ENCODE data around the gene LRRC34. TPM values are rescaled to one million over a fixed set of nuclear protein-coding genes. Genes with fewer than 3 reads are reported as not detected.

LRRC34 gene
- total RNA-seq, 2 experiments from 2014 or later, result 2.8 to 2.9 TPM

GRCh38 chr3:169758359-169758994 lies 54.2 kb downstream of the LRRC34 start:
- CTCF ChIA-PET, result interaction anchor here (0.9 kb wide), 1 partner anchor 13 kb away, joined by 3 read pairs; no protein-coding TSS in a partner anchor
- DNase-seq, result no peak
- Mint-ChIP-seq H3K4me3 (no peak overlapping the region), H3K4me1 (ENCODE audit: low read depth) (peaks cover 22% of the 10 kb centered on the region), H3K9me3 (peaks cover 2% of the 10 kb centered on the region), H3K27me3 (no peaks in the 10 kb centered on the region), H3K27ac (peak overlapping the region; percentile 42), H3K36me3 (no peaks in the 10 kb centered on the region)
- intact Hi-C loops (cut with micrococcal nuclease), result loop anchor here (2.0 kb wide), 1 partner anchor 14 kb away; the partner anchor contains the start of gene MYNN
- POLR2A ChIA-PET, result no interaction called here

GRCh38 chr3:169755488-169755887 lies 57.2 kb downstream of the LRRC34 start:
- DNase-seq, result no peak
- Mint-ChIP-seq H3K9me3 (no peaks in the 10 kb centered on the region), H3K4me3 (no peak overlapping the region), H3K36me3 (no peaks in the 10 kb centered on the region), H3K27ac (no peak overlapping the region), H3K27me3 (peaks cover 2% of the 10 kb centered on the region), H3K4me1 (ENCODE audit: low read depth) (peaks cover 16% of the 10 kb centered on the region)
- intact Hi-C loops (cut with micrococcal nuclease), result no loop called here
- ChIA-PET POLR2A (no interaction called here), CTCF (no interaction called here)

- intact Hi-C loops (cut with micrococcal nuclease), result no loop called here
- peaks cover 2% of the 10 kb centered on the region for H3K27me3 Mint-ChIP-seq
- POLR2A ChIA-PET, result no interaction called here
- H3K4me1 Mint-ChIP-seq (ENCODE audit: low read depth), result peaks cover 16% of the 10 kb centered on the region
- H3K9me3 Mint-ChIP-seq, result no peaks in the 10 kb centered on the region
- CTCF ChIA-PET, result no interaction called here
- no peaks in the 10 kb centered on the region for H3K36me3 Mint-ChIP-seq
- H3K27ac Mint-ChIP-seq, result no peak overlapping the region
- H3K4me3 Mint-ChIP-seq, result no peak overlapping the region
- DNase-seq, result no peak
Measured at GRCh38 chr3:169754711-169755110, 58.0 kb downstream of the LRRC34 start.

GRCh38 chr3:169751875-169752274 lies 60.8 kb downstream of the LRRC34 start:
- Mint-ChIP-seq H3K4me1 (ENCODE audit: low read depth) (peaks cover 9% of the 10 kb centered on the region), H3K4me3 (no peak overlapping the region), H3K9me3 (no peaks in the 10 kb centered on the region), H3K27me3 (peaks cover 13% of the 10 kb centered on the region), H3K27ac (no peak overlapping the region), H3K36me3 (no peaks in the 10 kb centered on the region)
- POLR2A ChIA-PET, result no interaction called here
- CTCF ChIA-PET, result no interaction called here
- no peak for DNase-seq
- intact Hi-C loops (cut with micrococcal nuclease), result no loop called here

- ChIA-PET POLR2A (no interaction called here), CTCF (no interaction called here)
- Mint-ChIP-seq H3K4me3 (no peak overlapping the region), H3K27me3 (peaks cover 20% of the 10 kb centered on the region), H3K36me3 (no peaks in the 10 kb centered on the region), H3K27ac (no peak overlapping the region), H3K9me3 (no peaks in the 10 kb centered on the region), H3K4me1 (ENCODE audit: low read depth) (peaks cover 7% of the 10 kb centered on the region)
- intact Hi-C loops (cut with micrococcal nuclease), result no loop called here
- DNase-seq, result no peak
Measured at GRCh38 chr3:169750665-169751064, 62.0 kb downstream of the LRRC34 start.

- no peaks in the 10 kb centered on the region for H3K9me3 Mint-ChIP-seq
- intact Hi-C loops (cut with micrococcal nuclease), result loop anchor here (10.0 kb wide), 1 partner anchor 184 kb away; no protein-coding TSS in a partner anchor
- peaks cover 20% of the 10 kb centered on the region for H3K27me3 Mint-ChIP-seq
- H3K4me1 Mint-ChIP-seq (ENCODE audit: low read depth), result peaks cover 11% of the 10 kb centered on the region
- no peak for DNase-seq
- no peak overlapping the region for H3K4me3 Mint-ChIP-seq
- H3K27ac Mint-ChIP-seq, result no peak overlapping the region
- POLR2A ChIA-PET, result no interaction called here
- H3K36me3 Mint-ChIP-seq, result no peaks in the 10 kb centered on the region
- CTCF ChIA-PET, result no interaction called here
Measured at GRCh38 chr3:169748670-169749069, 64.0 kb downstream of the LRRC34 start.

- H3K4me1 Mint-ChIP-seq (ENCODE audit: low read depth), result peaks cover 11% of the 10 kb centered on the region
- peaks cover 20% of the 10 kb centered on the region for H3K27me3 Mint-ChIP-seq
- no peaks in the 10 kb centered on the region for H3K36me3 Mint-ChIP-seq
- CTCF ChIA-PET, result no interaction called here
- H3K4me3 Mint-ChIP-seq, result no peak overlapping the region
- intact Hi-C loops (cut with micrococcal nuclease), result loop anchor here (2.0 to 10.0 kb wide), 2 partner anchors 82 to 182 kb away; no protein-coding TSS in a partner anchor
- no peaks in the 10 kb centered on the region for H3K9me3 Mint-ChIP-seq
- H3K27ac Mint-ChIP-seq, result no peak overlapping the region
- POLR2A ChIA-PET, result no interaction called here
- DNase-seq, result no peak
Measured at GRCh38 chr3:169746924-169747323, 65.8 kb downstream of the LRRC34 start.

- peaks cover 11% of the 10 kb centered on the region for H3K4me1 Mint-ChIP-seq (ENCODE audit: low read depth)
- no peak overlapping the region for H3K4me3 Mint-ChIP-seq
- no peak for DNase-seq
- peaks cover 19% of the 10 kb centered on the region for H3K27me3 Mint-ChIP-seq
- ChIA-PET CTCF (interaction anchor here (0.6 to 1.9 kb wide), 8 partner anchors 18 to 880 kb away, joined by 3 to 9 read pairs (median 3); no protein-coding TSS in a partner anchor), POLR2A (no interaction called here)
- no peaks in the 10 kb centered on the region for H3K9me3 Mint-ChIP-seq
- intact Hi-C loops (cut with micrococcal nuclease), result loop anchor here (2.0 to 10.0 kb wide), 3 partner anchors 180 to 596 kb away; no protein-coding TSS in a partner anchor
- no peaks in the 10 kb centered on the region for H3K36me3 Mint-ChIP-seq
- H3K27ac Mint-ChIP-seq, result no peak overlapping the region
Measured at GRCh38 chr3:169744366-169745054, 68.2 kb downstream of the LRRC34 start.

Other genes starting within 250 kb of the LRRC34 start
- gene MECOM, start 149.2 kb downstream of the LRRC34 start, total RNA-seq, result not detected
- 10 to 100 TPM; 11.5 to 19.2 TPM for gene TERC, start 47.8 kb downstream of the LRRC34 start, total RNA-seq
- gene ACTRT3, start 43.3 kb downstream of the LRRC34 start, total RNA-seq, result 1 to 10 TPM in 1 of 2 experiments, under 1 TPM in 1; 0.76 to 1.0 TPM
- 10 to 100 TPM; 12.8 to 14.0 TPM for gene MYNN, start 39.5 kb downstream of the LRRC34 start, total RNA-seq
- under 1 TPM in 1 of 2 experiments, not detected in 1; 0.14 TPM for gene LRRIQ4, start within 50 bp of the LRRC34 start, total RNA-seq
- gene LRRC31, start 57.0 kb upstream of the LRRC34 start, total RNA-seq, result not detected
- not detected for gene SAMD7, start 98.7 kb upstream of the LRRC34 start, total RNA-seq
- gene SEC62, start 153.9 kb upstream of the LRRC34 start, total RNA-seq, result 10 to 100 TPM; 59.7 to 60.7 TPM
- gene GPR160, start 225.1 kb upstream of the LRRC34 start, total RNA-seq, result 1 to 10 TPM; 5.7 to 7.0 TPM

All from activated CD4-positive, alpha-beta memory T cell treated with anti-CD3 and anti-CD28 coated beads for 36 hours (primary cell).